Karpas-422 (cell line): ENCODE results near the gene MT1G. TPM values are rescaled to one million over a fixed set of nuclear protein-coding genes. Genes with fewer than 3 reads are reported as not detected.
"Not testable (repeated sequence)": the region's sequence is repeated elsewhere in the genome, so short reads cannot be mapped to it uniquely, and the experiment has no call there.

Source experiments
- DNase-seq: peaks from one replicate; pipeline ENCODE4 v3.0.0-alpha.2; 2015
- H2AFZ ChIP-seq: fragments of 200-600 bp; sonication (generic); 2 replicates; pipeline ENCODE4 v1.6.1; 2014; ENCODE audit warnings: antibody characterized with exemption, low read length, mixed read lengths
- H3K27ac ChIP-seq: fragments of 200-600 bp; sonication (generic); 2 replicates; pipeline ENCODE4 v1.5.1; 2014; ENCODE audit warnings: mild to moderate bottlenecking, low read length, moderate library complexity
- H3K27me3 ChIP-seq: fragments of 200-600 bp; sonication (generic); 2 replicates; pipeline ENCODE4 v1.6.1; 2014; ENCODE audit warnings: low read length, mixed read lengths
- H3K36me3 ChIP-seq: fragments of 200-600 bp; sonication (generic); 2 replicates; pipeline ENCODE4 v1.6.1; 2014; ENCODE audit warnings: low read length, mixed read lengths; ENCODE audit not compliant: insufficient read depth
- H3K4me1 ChIP-seq: fragments of 200-600 bp; sonication (generic); 2 replicates; pipeline ENCODE4 v1.6.1; 2014; ENCODE audit warnings: mild to moderate bottlenecking, low read length, mixed read lengths
- H3K4me2 ChIP-seq: fragments of 200-600 bp; sonication (generic); 2 replicates; pipeline ENCODE4 v1.6.1; 2014; ENCODE audit warnings: low read length, low read depth, mild to moderate bottlenecking; ENCODE audit not compliant: poor library complexity, severe bottlenecking
- H3K4me3 ChIP-seq: fragments of 200-600 bp; sonication (generic); 2 replicates; pipeline ENCODE4 v1.5.1; 2014; ENCODE audit warnings: mild to moderate bottlenecking, antibody characterized with exemption, low read length, mixed read lengths
- H3K79me2 ChIP-seq: fragments of 200-600 bp; sonication (generic); 2 replicates; pipeline ENCODE4 v1.6.1; 2014; ENCODE audit warnings: mild to moderate bottlenecking, low read length, mixed read lengths
- H3K9ac ChIP-seq: fragments of 200-600 bp; sonication (generic); 2 replicates; pipeline ENCODE4 v1.6.0; 2014; ENCODE audit warnings: low read length
- H3K9me2 ChIP-seq: fragments of 200-600 bp; sonication (generic), shearing (Covaris generic); replicated peaks from 2 replicates; pipeline ENCODE4 v1.6.0; 2014; ENCODE audit warnings: mild to moderate bottlenecking, low read length, moderate library complexity; ENCODE audit not compliant: insufficient read depth
- H3K9me3 ChIP-seq: fragments of 300-700, 200-600 bp; sonication (generic); 2 replicates; pipeline ENCODE4 v1.6.1; 2014; ENCODE audit warnings: low read length, mixed read lengths
- H4K20me1 ChIP-seq: fragments of 200-600 bp; sonication (generic); 2 replicates; pipeline ENCODE4 v1.6.1; 2014; ENCODE audit warnings: mild to moderate bottlenecking, antibody characterized with exemption, low read length, low read depth; ENCODE audit not compliant: insufficient read depth
- total RNA-seq: library from RNA; depleted of rRNA; stranded (reverse); fragments of >200 nt; shearing (Covaris generic); gene quantifications from 2 replicates; pipeline ENCODE4 v1.2.3, GENCODE V29; 2014; ENCODE audit warnings: low replicate concordance; rRNA removed

The MT1G gene
- total RNA-seq, result not detected in 2 replicates

- Histone ChIP-seq H3K9me2 (no peaks in the 10 kb centered on the region), H3K36me3 (no peaks in the 10 kb centered on the region), H3K79me2 (no peaks in the 10 kb centered on the region), H4K20me1 (no peaks in the 10 kb centered on the region), H3K4me2 (no peak within 1 kb of the TSS), H3K27me3 (0 out of 2 replicates have a peak, but pooled peaks cover 2% of the 10 kb centered on the region), H3K4me1 (peaks cover 9% of the 10 kb centered on the region), H3K27ac (no peak within 1 kb of the TSS), H3K4me3 (no peak within 1 kb of the TSS), H2AFZ (no peak within 1 kb of the TSS), H3K9ac (no peak within 1 kb of the TSS), H3K9me3 (no peaks in the 10 kb centered on the region)
- no peak for DNase-seq
These were observed at the start of gene MT1G for GRCh38 chr16:56667581-56668571. MT1G (minus strand) TSS chr16:56668065; CDS start chr16:56667993, 72 bp downstream.

- H3K9me2 ChIP-seq, H3K27ac ChIP-seq, H3K36me3 ChIP-seq, H3K4me3 ChIP-seq, H3K9me3 ChIP-seq, H4K20me1 ChIP-seq, H3K79me2 ChIP-seq, H3K9ac ChIP-seq, H3K27me3 ChIP-seq, H2AFZ ChIP-seq, H3K4me1 ChIP-seq, H3K4me2 ChIP-seq, DNase-seq: not testable (repeated sequence)
These were observed 49.7 kb upstream of the MT1G start for GRCh38 chr16:56717532-56717931.

GRCh38 chr16:56716761-56717160 is 48.9 kb upstream of the MT1G start:
- H3K27ac ChIP-seq, result no peak overlapping the region
- no peaks in the 10 kb centered on the region for H3K9me3 ChIP-seq

DNA sequence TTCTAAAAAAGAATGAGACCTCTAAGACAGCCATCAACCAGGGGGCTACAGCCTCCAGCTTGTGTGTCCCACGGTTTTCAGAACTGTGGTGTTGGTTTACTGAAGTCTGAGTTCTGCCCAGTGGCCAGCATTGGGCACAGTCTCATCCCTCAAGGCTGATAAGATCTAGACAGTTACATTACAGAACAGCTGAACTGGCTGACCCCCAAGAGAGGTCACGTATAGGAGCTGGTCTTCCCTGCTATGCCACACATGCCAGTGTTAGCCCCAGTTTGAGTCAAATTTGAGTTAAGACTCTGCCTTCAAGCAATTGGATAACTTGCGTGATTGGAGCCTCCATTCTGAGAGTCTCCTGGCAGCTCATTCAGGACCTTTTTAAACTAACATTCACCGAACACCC is 47.3 kb upstream of the MT1G start:
- H2AFZ ChIP-seq, result no peak overlapping the region
- H3K79me2 ChIP-seq, result no peaks in the 10 kb centered on the region
- H3K9me2 ChIP-seq, result no peaks in the 10 kb centered on the region
- H3K4me2 ChIP-seq, result no peak overlapping the region
- no peak overlapping the region for H3K4me3 ChIP-seq
- H3K36me3 ChIP-seq, result no peaks in the 10 kb centered on the region
- no peaks in the 10 kb centered on the region for H3K4me1 ChIP-seq
- no peak overlapping the region for H3K9ac ChIP-seq
- H3K27ac ChIP-seq, result no peak overlapping the region
- DNase-seq, result no peak
- no peaks in the 10 kb centered on the region for H3K9me3 ChIP-seq
- H4K20me1 ChIP-seq, result no peaks in the 10 kb centered on the region
- H3K27me3 ChIP-seq, result 0 out of 2 replicates have a peak, but pooled peaks cover 3% of the 10 kb centered on the region

More at GRCh38 chr16:56716761-56717160, 48.9 kb upstream of the MT1G start:
- H3K79me2 ChIP-seq, result no peaks in the 10 kb centered on the region
- H3K27me3 ChIP-seq, result 0 out of 2 replicates have a peak, but pooled peaks cover 4% of the 10 kb centered on the region
- no peaks in the 10 kb centered on the region for H3K9me2 ChIP-seq
- no peak overlapping the region for H3K9ac ChIP-seq
- no peak for DNase-seq
- H2AFZ ChIP-seq, result no peak overlapping the region
- H3K4me3 ChIP-seq, result no peak overlapping the region
- no peak overlapping the region for H3K4me2 ChIP-seq
- no peaks in the 10 kb centered on the region for H3K4me1 ChIP-seq
- H3K36me3 ChIP-seq, result no peaks in the 10 kb centered on the region
- H4K20me1 ChIP-seq, result no peaks in the 10 kb centered on the region

GRCh38 chr16:56713794-56714193 is 45.9 kb upstream of the MT1G start:
- 0 out of 2 replicates have a peak, but pooled peaks cover 3% of the 10 kb centered on the region for H3K27me3 ChIP-seq

DNA sequence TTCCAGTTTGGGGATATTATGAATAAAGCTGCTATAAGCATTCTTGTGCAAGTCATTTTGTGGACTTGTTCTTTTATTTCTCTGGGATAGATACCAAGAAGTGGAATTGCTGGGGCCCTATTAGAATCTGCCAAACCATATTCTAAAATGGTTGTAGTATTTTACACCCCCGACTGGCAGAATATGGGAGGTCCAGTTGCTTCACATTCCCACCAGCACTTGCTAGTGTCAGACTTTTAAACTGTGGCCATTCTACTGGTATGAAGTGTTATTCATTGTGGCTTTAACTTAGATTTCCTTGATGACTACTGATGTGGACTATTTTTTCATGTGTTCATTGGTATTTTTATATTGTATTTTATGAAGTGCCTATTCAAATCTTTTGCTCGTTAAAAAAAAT is 44.0 kb upstream of the MT1G start:
- Histone ChIP-seq H2AFZ (no peak overlapping the region), H3K4me1 (no peaks in the 10 kb centered on the region), H3K4me2 (no peak overlapping the region), H3K27ac (no peak overlapping the region), H3K79me2 (no peaks in the 10 kb centered on the region), H3K27me3 (0 out of 2 replicates have a peak, but pooled peaks cover 3% of the 10 kb centered on the region), H3K4me3 (no peak overlapping the region), H3K9me3 (no peaks in the 10 kb centered on the region), H3K9me2 (no peaks in the 10 kb centered on the region), H4K20me1 (no peaks in the 10 kb centered on the region), H3K9ac (no peak overlapping the region), H3K36me3 (no peaks in the 10 kb centered on the region)
- DNase-seq, result no peak

More at GRCh38 chr16:56713794-56714193, 45.9 kb upstream of the MT1G start:
- H3K27ac ChIP-seq, result no peak overlapping the region
- no peaks in the 10 kb centered on the region for H3K79me2 ChIP-seq
- no peaks in the 10 kb centered on the region for H4K20me1 ChIP-seq
- H3K4me3 ChIP-seq, result no peak overlapping the region
- H3K9me3 ChIP-seq, result no peaks in the 10 kb centered on the region
- H3K4me1 ChIP-seq, result no peaks in the 10 kb centered on the region
- no peak for DNase-seq
- H3K9ac ChIP-seq, result no peak overlapping the region
- no peaks in the 10 kb centered on the region for H3K36me3 ChIP-seq
- no peak overlapping the region for H3K4me2 ChIP-seq
- H3K9me2 ChIP-seq, result no peaks in the 10 kb centered on the region
- no peak overlapping the region for H2AFZ ChIP-seq

DNA sequence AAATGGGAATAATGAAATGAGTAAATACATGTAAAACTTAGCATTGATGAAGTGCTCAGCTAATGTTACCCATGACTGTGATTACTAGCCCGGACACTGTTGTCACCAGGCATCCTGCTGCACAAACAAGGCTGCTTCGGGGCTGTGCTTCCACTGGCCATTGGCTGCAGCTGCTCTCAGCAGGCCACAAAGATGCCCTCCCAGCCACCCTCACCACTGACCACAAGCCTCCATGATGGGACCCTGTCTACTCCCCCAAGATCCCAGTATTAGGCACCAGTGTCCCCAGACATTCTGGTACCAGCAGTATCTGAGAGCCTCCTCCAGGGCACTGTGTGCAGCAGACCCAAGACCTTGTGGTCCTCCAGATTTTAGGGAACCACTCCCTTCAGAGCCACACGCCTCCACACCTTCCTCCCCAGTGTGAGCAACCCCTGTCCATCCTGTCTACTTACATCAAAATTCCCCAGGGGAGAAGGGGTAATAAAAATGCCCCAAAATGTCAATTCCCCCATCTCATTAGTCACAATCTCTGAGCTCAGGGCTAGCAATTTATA is 42.4 kb upstream of the MT1G start:
- Histone ChIP-seq H3K27ac (no peak overlapping the region), H3K36me3 (no peaks in the 10 kb centered on the region), H3K9me3 (no peaks in the 10 kb centered on the region), H3K4me3 (no peak overlapping the region), H3K4me2 (no peak overlapping the region), H4K20me1 (no peaks in the 10 kb centered on the region), H3K4me1 (no peaks in the 10 kb centered on the region), H3K9me2 (no peaks in the 10 kb centered on the region), H3K9ac (no peak overlapping the region), H2AFZ (no peak overlapping the region), H3K79me2 (no peaks in the 10 kb centered on the region), H3K27me3 (0 out of 2 replicates have a peak, but pooled peaks cover 3% of the 10 kb centered on the region)
- no peak for DNase-seq

GRCh38 chr16:56709443-56710040 is 41.7 kb upstream of the MT1G start:
- no peak for DNase-seq
- Histone ChIP-seq H3K4me3 (no peak overlapping the region), H3K27ac (no peak overlapping the region), H3K27me3 (0 out of 2 replicates have a peak, but pooled peaks cover 3% of the 10 kb centered on the region), H3K9me3 (no peaks in the 10 kb centered on the region), H4K20me1 (no peaks in the 10 kb centered on the region), H3K79me2 (no peaks in the 10 kb centered on the region), H3K9me2 (no peaks in the 10 kb centered on the region), H3K4me1 (no peaks in the 10 kb centered on the region), H2AFZ (no peak overlapping the region), H3K36me3 (no peaks in the 10 kb centered on the region), H3K9ac (no peak overlapping the region), H3K4me2 (no peak overlapping the region)
